GM19099 (cell line): ENCODE results near the gene DEAF1.

Source experiments
- POLR2A ChIP-seq: IDR thresholded peaks from 3 replicates; pipeline ENCODE4 v1.6.1; 2011; ENCODE audit warnings: low read depth; ENCODE audit not compliant: insufficient read length; ENCODE audit errors: extremely low read depth

The DEAF1 gene

DNA sequence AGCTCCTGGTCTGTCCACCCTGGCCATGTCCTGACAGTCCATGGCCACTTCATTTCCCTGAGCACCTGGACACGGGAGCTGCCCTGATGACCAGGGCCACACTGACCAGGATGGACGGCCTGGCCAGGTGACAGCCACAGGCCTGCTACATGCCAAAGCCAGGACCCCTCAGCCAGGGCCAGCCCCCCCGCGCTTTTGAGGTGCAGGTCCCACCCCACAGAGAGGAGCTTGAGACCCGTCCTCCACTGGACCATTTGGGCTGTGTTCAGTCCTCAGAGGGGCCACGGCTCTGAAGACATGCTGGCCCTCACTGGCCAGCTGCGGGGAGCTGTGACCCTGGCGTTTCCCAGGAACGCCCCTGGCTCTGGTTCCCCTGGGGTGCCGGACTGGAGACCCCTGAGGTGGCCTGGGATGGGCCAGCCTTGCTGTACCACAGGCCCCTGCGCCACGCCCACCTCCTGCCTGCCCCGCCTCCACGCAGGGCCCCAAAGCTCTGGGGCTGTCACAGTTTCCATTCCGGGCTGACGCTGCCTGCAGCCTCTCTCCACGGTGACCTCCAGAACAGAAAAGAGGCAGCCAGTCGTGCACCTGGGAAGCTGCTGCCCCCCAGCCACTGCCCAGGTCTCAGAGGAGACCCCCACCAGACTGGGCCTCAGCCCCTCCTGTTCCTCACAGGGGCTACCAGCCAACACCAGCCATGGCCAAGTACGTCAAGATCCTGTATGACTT is 29.2 kb upstream of the DEAF1 start:
- no peak for TF ChIP-seq POLR2A

DNA sequence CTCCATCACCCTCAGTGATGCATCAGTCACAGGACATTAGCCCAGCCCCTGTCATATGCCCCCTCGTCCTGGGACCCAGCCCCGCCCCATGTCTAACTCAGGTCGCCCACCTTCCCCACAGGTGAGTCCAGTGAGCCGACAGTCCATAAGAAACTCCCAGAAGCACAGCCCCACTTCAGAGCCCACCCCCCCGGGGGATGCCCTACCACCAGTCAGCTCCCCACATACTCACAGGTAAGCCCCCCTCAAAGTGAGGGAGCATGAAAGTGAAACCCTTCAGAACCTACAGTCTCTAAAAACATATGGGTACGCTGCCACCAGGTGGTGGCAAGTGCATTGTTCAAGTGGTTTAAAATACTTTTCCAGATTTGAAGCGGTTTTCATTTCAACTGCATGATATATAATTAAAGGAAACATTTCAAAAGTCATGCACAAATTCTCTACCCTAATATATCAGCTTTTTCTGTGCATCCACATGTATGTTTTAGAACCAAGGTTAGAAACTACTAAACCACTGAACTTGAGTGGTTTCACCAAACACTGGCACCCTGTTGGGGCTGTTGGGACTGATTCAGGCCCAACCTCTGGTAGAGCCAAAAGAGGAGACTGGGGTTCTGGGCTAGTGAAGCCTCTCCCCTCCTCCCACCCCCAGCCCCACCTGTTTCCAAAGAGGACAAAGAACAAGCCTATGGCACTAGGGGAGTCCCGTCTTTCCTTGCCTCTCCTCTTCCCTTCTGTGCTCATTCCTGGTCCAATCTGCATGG is 28.3 kb upstream of the DEAF1 start:
- TF ChIP-seq POLR2A, result no peak

DNA sequence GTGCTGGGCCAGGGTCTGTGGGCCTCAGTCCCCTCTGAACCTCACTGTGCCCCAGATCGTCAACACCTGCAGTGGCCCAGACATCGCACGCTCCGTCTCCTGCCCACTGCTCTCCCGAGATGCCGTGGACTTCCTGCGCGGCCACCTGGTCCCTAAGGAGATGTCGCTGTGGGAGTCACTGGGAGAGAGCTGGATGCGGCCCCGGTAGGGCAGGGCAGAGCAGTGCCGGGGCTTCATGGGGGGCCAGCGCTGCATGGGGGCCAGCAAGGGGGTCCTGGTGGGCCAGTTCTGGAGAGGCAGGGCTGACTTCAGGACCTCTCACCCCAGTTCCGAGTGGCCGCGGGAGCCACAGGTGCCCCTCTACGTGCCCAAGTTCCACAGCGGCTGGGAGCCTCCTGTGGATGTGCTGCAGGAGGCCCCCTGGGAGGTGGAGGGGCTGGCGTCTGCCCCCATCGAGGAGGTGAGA is 27.4 kb upstream of the DEAF1 start:
- no peak for TF ChIP-seq POLR2A

DNA sequence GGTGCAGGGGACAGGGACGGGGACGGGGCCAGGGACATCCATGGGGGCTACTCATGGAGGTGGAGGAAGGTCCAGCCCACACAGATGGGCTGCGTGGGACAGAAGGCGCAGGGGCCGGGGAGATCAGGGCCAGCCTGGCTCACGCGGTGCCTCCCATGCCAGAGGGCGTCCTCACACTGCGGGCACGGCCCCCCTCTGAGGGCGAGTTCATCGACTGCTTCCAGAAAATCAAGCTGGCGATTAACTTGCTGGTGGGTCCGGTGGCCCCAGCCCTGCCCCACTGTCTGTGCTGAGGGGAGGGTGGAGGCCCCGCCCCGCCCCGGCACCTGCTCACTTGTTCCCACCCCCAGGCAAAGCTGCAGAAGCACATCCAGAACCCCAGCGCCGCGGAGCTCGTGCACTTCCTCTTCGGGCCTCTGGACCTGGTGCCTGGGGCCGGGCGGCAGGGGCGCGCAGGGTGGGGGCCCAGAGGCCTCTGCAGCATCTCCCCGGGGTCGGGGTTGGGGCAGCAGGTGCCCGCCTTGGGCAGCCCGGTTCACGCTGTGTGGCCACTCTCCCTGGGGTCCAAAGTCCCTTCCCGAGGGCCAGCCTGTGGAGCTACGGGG is 26.8 kb upstream of the DEAF1 start:
- no peak for TF ChIP-seq POLR2A

DNA sequence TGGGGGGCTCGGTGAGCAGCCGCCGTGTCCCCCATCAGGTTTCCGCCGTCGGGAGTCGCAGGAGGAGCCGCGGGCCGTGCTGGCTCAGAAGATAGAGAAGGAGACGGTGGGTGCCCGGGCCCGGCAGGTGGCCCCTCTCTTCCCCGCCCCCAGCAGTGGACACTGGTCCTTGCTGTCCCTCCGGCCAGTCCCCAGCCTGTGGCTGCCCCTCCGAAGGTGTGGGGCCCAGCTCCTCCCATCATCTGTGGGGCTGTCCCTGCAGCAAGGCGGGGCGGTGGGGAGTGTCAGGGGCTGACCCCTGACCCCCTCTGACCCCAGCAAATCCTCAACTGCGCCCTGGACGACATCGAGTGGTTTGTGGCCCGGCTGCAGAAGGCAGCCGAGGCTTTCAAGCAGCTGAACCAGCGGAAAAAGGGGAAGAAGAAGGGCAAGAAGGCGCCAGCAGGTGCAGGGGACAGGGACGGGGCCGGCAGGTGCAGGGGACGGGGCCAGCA is 26.3 kb upstream of the DEAF1 start:
- no peak for TF ChIP-seq POLR2A

DNA sequence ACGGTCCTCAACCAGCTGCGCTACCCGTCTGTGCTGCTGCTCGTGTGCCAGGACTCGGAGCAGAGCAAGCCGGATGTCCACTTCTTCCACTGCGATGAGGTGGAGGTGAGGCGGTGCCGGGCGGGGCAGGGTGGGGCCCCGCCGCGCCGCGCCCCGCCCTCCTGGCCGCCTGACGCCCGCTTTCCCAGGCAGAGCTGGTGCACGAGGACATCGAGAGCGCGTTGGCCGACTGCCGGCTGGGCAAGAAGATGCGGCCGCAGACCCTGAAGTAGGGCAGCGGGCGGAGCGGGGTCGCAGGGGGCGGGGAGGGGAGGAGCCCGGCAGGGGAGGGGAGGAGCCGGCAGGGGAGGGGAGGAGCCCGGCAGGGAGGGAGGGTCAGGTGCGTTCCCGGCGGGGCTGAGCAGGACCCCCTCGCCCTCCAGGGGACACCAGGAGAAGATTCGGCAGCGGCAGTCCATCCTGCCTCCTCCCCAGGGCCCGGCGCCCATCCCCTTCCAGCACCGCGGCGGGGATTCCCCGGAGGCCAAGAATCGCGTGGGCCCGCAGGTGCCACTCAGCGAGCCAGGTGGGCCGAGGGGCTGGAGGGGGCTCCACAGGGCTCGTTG is 25.7 kb upstream of the DEAF1 start:
- no peak for TF ChIP-seq POLR2A

DNA sequence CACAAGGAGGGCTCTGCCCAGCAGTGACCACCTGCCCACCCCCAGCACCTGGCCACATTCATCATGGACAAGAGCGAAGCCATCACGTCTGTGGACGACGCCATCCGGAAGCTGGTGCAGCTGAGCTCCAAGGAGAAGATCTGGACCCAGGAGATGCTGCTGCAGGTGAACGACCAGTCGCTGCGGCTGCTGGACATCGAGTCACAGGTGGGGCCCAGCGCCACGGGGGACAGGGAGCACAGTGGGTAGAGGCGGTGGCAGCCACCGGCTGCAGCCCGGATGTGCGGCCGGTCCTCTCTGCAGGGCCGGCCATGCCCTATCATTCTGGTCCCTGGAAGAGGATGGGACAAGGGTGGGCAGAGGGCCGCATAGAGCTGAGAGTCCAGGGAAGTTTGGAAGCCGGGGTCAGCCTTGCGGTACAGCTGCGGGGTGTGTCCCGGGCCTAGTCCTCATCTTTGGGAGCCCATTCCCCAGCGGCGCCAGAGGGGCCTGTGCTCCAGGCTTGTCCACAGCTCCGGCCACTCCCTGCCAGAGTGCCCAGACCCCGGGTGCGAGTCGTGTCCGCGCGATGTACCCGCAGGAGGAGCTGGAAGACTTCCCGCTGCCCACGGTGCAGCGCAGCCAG is 25.1 kb upstream of the DEAF1 start:
- TF ChIP-seq POLR2A, result no peak

DNA sequence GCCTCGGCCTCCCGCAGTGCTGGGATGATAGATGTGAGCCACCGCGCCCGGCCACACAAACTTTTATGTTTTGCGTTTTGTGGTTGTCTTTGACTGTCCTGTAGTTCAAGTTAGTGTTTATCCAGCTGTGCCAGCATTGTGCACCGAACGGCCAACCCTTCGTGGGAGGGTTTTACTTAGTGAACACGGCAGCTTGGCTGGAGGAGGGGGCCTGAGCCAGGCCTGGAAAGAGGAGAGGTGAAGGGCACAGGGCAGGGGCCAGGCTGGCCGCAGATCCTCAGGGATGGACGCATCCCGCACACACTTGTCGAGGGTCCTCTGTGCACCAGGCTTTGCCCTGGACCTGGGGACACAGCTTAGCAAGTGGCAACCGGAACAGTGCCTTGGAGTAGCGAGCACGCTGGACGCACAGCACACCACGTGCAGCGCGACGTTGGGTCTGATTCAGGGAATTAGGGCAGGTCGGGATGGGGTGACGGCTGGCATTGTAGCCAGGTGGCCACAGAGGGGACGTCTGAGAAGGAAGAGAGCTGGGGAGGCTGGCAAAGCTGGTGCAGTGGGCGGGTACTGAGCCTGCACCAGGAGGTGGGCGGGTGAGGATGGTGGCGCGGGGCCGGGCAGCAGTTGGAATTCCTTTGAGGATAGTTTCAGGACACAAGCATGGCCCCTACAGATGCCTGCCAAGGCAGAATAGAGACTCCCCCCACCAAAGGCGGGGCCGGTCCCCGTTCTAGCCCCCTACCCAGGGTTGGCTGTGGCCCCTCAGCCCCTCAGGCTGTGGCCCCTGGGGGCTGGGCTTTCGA is 24.4 kb upstream of the DEAF1 start:
- TF ChIP-seq POLR2A, result no peak

DNA sequence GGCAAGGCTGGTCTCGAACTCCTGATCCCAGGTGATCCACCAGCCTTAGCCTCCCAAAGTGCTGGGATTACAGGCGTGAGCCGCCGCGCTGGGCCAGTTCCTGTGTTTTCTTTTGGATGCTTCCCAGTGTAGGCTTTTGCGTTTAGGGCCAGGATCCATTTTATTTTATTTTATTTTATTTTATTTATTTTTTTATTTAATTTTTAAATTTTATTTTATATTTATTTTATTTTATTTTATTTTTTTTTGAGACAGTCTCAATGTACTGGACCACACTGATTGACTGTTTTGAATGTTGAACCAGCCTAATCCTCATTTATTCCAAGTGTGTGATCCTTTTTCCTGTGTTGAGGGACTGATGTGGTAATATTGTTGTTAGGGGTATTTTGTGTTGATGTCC is 19.4 kb upstream of the DEAF1 start:
- no peak for TF ChIP-seq POLR2A

DNA sequence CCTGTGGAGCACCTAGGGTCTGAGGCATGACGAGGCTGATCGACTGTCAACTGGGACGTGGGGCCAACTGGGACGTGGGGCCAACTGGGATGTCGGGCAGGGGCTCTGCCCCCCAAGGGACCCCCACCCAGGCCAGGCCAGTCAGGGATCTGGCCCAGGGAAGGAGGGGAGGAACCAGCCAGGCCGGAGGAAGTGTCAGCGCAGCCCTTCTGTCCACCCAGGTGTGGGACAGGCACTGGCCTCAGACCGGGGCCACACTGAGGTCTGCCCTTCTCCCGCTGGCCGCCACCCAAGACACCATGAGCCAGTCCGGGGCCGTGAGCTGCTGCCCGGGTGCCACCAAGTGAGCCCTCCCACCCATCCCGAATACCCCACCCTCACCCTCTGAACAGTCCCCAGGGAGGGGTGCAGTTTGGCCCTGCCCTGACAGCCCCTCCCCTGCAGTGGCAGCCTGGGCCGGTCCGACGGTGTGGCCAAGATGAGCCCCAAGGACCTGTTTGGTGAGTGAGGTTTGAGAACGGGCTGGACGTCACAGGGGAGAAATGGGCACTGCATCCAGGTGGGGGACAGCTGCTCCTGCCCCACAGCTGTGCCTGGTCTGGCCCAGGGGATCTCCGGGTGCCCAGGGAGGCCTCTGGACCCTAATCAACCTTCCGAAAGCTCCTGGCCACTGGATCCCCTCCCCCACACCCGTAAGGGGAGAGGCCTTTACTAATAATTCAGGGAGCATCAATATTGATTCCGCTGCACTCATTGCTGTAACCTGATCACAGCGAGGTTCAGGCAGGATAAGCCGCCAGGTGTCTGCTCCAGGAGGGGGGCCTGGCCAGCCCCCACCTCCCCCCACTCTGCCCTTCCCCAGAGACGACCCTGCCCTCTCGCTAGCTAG is 14.3 kb upstream of the DEAF1 start:
- TF ChIP-seq POLR2A, result no peak

DNA sequence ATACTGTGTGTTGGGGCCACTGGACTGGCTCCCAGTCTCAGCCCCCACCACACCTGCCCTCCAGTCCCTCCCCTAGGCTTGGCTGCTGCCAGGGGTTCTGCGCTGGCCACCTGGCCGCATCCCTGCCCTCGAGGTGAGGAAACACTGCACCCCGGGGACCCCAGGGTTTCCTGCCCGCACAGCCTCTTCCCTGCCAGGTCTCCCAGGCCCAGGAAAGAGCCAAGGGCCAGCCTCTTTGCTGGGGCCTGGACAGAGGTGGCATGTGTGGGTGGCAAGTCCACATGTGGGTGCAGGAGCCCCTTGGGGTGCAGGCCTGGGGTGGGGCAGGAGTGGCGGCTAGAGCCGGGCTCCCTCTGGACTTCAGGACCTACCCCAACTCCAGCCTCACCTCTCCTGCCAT is 13.5 kb upstream of the DEAF1 start:
- TF ChIP-seq POLR2A, result no peak

DNA sequence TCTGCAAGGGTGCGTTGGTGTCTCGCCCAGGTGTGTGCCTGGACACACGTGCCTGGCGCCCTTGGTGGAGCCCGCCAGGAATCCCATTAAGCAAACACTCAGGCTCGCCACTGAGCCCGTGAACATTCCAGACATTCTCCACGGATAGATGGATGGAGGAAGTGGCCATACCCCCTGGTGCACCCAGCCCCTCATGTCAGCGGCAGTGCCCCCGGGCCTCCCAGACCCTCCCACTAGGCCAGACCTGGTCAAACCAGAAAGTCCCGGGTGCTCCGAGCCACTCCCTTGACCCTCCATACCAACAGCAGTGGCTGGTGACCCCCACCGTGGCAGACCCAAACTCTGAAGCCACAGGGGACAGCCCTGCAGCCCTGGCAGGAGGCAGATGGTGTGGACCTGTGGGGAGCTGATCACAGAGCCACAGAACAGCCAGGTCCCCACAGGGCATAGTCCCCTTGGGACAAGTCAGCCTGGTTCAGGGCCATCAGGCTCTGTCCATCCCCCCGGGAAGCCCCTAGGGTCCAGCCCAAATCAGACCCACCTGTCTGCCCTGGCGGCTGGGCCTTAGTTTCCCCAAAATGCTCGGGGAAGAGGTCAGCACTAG is 12.9 kb upstream of the DEAF1 start:
- no peak for TF ChIP-seq POLR2A
